ENCODE results near the gene RNF149.

DNA sequence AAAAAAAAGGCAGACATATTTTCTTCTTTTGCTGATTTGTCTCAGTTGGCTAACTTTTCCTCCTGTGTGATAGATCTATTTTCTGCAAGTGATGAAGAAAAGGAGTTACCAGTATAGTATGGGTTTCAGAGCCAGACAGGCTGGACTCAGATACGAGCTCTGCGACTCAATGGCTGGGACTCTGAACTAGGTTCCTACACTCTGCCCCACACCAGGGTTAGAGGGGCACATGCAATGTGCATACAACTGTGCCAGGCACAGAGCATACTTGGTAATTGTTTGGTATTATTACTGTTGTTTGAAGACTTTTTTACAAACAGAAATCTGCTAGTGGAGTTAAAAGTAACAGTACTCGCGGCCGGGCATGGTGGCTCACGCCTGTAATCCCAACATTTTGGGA lies 21.8 kb downstream of the RNF149 start:
- TF ChIP-seq, protein P1, sequence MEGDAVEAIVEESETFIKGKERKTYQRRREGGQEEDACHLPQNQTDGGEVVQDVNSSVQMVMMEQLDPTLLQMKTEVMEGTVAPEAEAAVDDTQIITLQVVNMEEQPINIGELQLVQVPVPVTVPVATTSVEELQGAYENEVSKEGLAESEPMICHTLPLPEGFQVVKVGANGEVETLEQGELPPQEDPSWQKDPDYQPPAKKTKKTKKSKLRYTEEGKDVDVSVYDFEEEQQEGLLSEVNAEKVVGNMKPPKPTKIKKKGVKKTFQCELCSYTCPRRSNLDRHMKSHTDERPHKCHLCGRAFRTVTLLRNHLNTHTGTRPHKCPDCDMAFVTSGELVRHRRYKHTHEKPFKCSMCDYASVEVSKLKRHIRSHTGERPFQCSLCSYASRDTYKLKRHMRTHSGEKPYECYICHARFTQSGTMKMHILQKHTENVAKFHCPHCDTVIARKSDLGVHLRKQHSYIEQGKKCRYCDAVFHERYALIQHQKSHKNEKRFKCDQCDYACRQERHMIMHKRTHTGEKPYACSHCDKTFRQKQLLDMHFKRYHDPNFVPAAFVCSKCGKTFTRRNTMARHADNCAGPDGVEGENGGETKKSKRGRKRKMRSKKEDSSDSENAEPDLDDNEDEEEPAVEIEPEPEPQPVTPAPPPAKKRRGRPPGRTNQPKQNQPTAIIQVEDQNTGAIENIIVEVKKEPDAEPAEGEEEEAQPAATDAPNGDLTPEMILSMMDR (IDR thresholded peaks at IDR 0.05): no peak
- no peak for TF ChIP-seq POLR2A (IDR thresholded peaks at IDR 0.05)

Measured in adrenal gland (tissue), 5 donors.